GM12872 (cell line): ENCODE results near the gene NPAS1.

Experiments
- CTCF ChIP-seq: IDR thresholded peaks from 3 replicates; pipeline ENCODE4 v1.5.1; 2011; ENCODE audit warnings: low read depth, mild to moderate bottlenecking, low read length, moderate library complexity; ENCODE audit not compliant: insufficient read depth

Gene NPAS1

GRCh38 chr19:47063874-47064273 is 44.2 kb downstream of the NPAS1 start:
- no peak for TF ChIP-seq CTCF

- no peak for TF ChIP-seq CTCF
Measured at GRCh38 chr19:47065242-47065641, 45.6 kb downstream of the NPAS1 start.

- TF ChIP-seq CTCF = no peak
Measured at GRCh38 chr19:47066376-47067214, 47.0 kb downstream of the NPAS1 start.

GRCh38 chr19:47067215-47067847 is 47.7 kb downstream of the NPAS1 start:
- no peak for TF ChIP-seq CTCF

- no peak for TF ChIP-seq CTCF
Measured at GRCh38 chr19:47068246-47068645, 48.6 kb downstream of the NPAS1 start.

GRCh38 chr19:47068876-47069406 is 49.3 kb downstream of the NPAS1 start:
- TF ChIP-seq CTCF = no peak

- TF ChIP-seq CTCF = no peak
Measured at GRCh38 chr19:47069795-47070194, 50.2 kb downstream of the NPAS1 start.
